Germinal center (tissue), 1 donor: Measurements from ENCODE around the gene TECPR2.
"Not testable (repeated sequence)": the region's sequence is repeated elsewhere in the genome, so short reads cannot be mapped to it uniquely, and the experiment has no call there.

Experiments used
- DNase-seq: peaks from one replicate; pipeline ENCODE4 v3.0.0; 2012; ENCODE audit warnings: mixed read lengths, low spot score

Gene TECPR2

GRCh38 chr14:102362545-102363181 lies at the start of gene TECPR2, which contains the start of gene CINP:
TECPR2 (plus strand) TSS chr14:102362941; CDS start chr14:102376722, 13,781 bp downstream.
CINP (minus strand) TSS chr14:102362890; CDS start chr14:102362851, 39 bp downstream.
- DNase-seq = peak; percentile 92

GRCh38 chr14:102314242-102315011 lies 48.3 kb upstream of the TECPR2 start:
- DNase-seq = peak; percentile 87

GRCh38 chr14:102315121-102315520 lies 47.6 kb upstream of the TECPR2 start:
- DNase-seq = no peak

GRCh38 chr14:102316338-102316742 lies 46.4 kb upstream of the TECPR2 start:
- no peak for DNase-seq

- DNase-seq = peak; percentile 92
Observed at GRCh38 chr14:102316743-102317563, 45.8 kb upstream of the TECPR2 start.

- no peak for DNase-seq
Observed at GRCh38 chr14:102317564-102318248, 45.0 kb upstream of the TECPR2 start.

- no peak for DNase-seq
Observed at GRCh38 chr14:102318781-102319276, 43.9 kb upstream of the TECPR2 start.

GRCh38 chr14:102319351-102320032 lies 43.2 kb upstream of the TECPR2 start, which contains the start of gene ZNF839:
ZNF839 (plus strand) TSS chr14:102319746; CDS start chr14:102319766, 20 bp downstream.
- peak; percentile 87 for DNase-seq

- peak; percentile 60 for DNase-seq
Observed at GRCh38 chr14:102320033-102320660, 42.6 kb upstream of the TECPR2 start.

GRCh38 chr14:102320671-102321455 lies 41.9 kb upstream of the TECPR2 start:
- DNase-seq = no peak

GRCh38 chr14:102321456-102322422 lies 41.0 kb upstream of the TECPR2 start:
- no peak for DNase-seq

GRCh38 chr14:102323102-102323501 lies 39.6 kb upstream of the TECPR2 start:
- peak; percentile 44 for DNase-seq

GRCh38 chr14:102325791-102326345 lies 36.9 kb upstream of the TECPR2 start:
- DNase-seq = no peak

- DNase-seq = no peak
Observed at GRCh38 chr14:102326583-102326982, 36.2 kb upstream of the TECPR2 start.

GRCh38 chr14:102329381-102329780 lies 33.4 kb upstream of the TECPR2 start:
- not testable (repeated sequence) for DNase-seq

- no peak for DNase-seq
Observed at GRCh38 chr14:102330806-102331205, 31.9 kb upstream of the TECPR2 start.

GRCh38 chr14:102333390-102333789 lies 29.4 kb upstream of the TECPR2 start:
- DNase-seq = no peak
